ENCODE data around the gene CCDC197.

Gene CCDC197

DNA sequence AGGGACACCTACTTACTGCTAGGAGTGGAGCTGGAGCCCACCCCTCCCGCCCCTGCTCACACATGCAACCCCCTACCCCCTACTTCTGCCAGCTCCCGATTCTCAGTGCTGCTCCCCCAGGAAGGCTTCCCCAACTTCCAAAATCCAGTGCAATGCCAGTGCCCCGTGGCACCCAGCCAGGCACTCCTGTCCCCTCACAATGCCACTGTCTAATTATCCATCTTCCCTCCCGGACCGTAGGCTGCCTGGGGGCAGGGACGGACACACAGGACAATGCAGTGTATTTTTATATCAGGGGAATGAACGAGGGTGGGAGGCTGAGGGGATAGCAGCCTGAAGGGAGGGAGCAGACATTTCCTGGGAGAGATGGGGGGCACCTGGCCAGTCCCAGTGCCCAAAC is 41.4 kb downstream of the CCDC197 start:
- no peak for DNase-seq (ENCODE audit: low spot score)
- in situ Hi-C loops (cut with MboI; ENCODE audit: low pct_unique_long_range_greater_than_20kb, low sequenced_read_pairs, unreplicated experiment), result loop anchor here (25.0 kb wide), 1 partner anchor 99 kb away; the partner anchor contains the start of gene IFI27L2
- TF ChIP-seq CTCF (IDR thresholded peaks at IDR 0.05; ENCODE audit: extremely low read depth, insufficient read depth, missing control alignments), result no peak

GRCh38 chr14:94038921-94039629 is 42.0 kb downstream of the CCDC197 start:
- TF ChIP-seq CTCF (IDR thresholded peaks at IDR 0.05; ENCODE audit: extremely low read depth, insufficient read depth, missing control alignments), result no peak
- in situ Hi-C loops (cut with MboI; ENCODE audit: low pct_unique_long_range_greater_than_20kb, low sequenced_read_pairs, unreplicated experiment), result loop anchor here (25.0 kb wide), 1 partner anchor 98 kb away; the partner anchor contains the start of gene IFI27L2
- DNase-seq (ENCODE audit: low spot score), result no peak

GRCh38 chr14:94040247-94040646 is 43.1 kb downstream of the CCDC197 start:
- in situ Hi-C loops (cut with MboI; ENCODE audit: low pct_unique_long_range_greater_than_20kb, low sequenced_read_pairs, unreplicated experiment), result loop anchor here (25.0 kb wide), 1 partner anchor 97 kb away; the partner anchor contains the start of gene IFI27L2
- no peak for TF ChIP-seq CTCF (IDR thresholded peaks at IDR 0.05; ENCODE audit: extremely low read depth, insufficient read depth, missing control alignments)
- DNase-seq (ENCODE audit: low spot score), result no peak

DNA sequence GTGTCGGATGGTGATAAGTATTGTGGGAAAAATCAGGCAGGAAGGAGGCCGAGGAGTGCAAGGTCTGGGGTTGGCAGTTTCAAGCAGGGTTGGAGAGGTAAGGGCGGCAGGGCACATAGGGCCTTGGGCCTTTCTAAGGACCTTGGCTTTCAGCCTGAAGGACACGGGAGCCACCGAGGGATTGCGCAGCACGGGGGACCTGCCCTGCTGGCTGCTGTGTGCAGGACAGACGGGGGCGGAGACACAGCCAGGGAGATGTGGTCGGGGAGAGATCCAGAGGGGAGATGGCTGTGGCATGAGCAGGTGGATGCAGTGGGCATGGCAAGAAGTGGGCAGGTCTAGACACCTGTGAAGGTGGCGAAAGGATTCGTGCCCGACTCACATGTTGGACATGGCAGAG is 43.7 kb downstream of the CCDC197 start:
- in situ Hi-C loops (cut with MboI; ENCODE audit: low pct_unique_long_range_greater_than_20kb, low sequenced_read_pairs, unreplicated experiment), result loop anchor here (25.0 kb wide), 1 partner anchor 97 kb away; the partner anchor contains the start of gene IFI27L2
- no peak for TF ChIP-seq CTCF (IDR thresholded peaks at IDR 0.05; ENCODE audit: extremely low read depth, insufficient read depth, missing control alignments)
- no peak for DNase-seq (ENCODE audit: low spot score)

- DNase-seq (ENCODE audit: low spot score), result no peak
- TF ChIP-seq CTCF (IDR thresholded peaks at IDR 0.05; ENCODE audit: extremely low read depth, insufficient read depth, missing control alignments), result no peak
- in situ Hi-C loops (cut with MboI; ENCODE audit: low pct_unique_long_range_greater_than_20kb, low sequenced_read_pairs, unreplicated experiment), result loop anchor here (25.0 kb wide), 1 partner anchor 96 kb away; the partner anchor contains the start of gene IFI27L2
Measured at GRCh38 chr14:94041551-94042346, 44.6 kb downstream of the CCDC197 start.

- in situ Hi-C loops (cut with MboI; ENCODE audit: low pct_unique_long_range_greater_than_20kb, low sequenced_read_pairs, unreplicated experiment), result loop anchor here (25.0 kb wide), 1 partner anchor 95 kb away; the partner anchor contains the start of gene IFI27L2
- no peak for TF ChIP-seq CTCF (IDR thresholded peaks at IDR 0.05; ENCODE audit: extremely low read depth, insufficient read depth, missing control alignments)
- DNase-seq (ENCODE audit: low spot score), result no peak
Measured at GRCh38 chr14:94042433-94043091, 45.5 kb downstream of the CCDC197 start.
